T-helper 1 cell treated with Interleukin-12 subunit alpha and Interleukin-12 subunit beta and Interleukin-4 antibody, amounts not matched to agents 30 μg/mL and 1 μg/mL, for 36 hours (primary cell): ENCODE results near the gene MTURN.
A peak's percentile ranks its signal among the peaks of the same experiment; 100 is the strongest.
"Not testable (repeated sequence)": the region's sequence is repeated elsewhere in the genome, so short reads cannot be mapped to it uniquely, and the experiment has no call there.

Experiments used
- H3K27ac Mint-ChIP-seq: one replicate; pipeline ENCODE4 v1.8.0; 2021; ENCODE audit warnings: mild to moderate bottlenecking, mixed read lengths
- H3K27me3 Mint-ChIP-seq: one replicate; pipeline ENCODE4 v1.8.0; 2021; ENCODE audit warnings: low read depth, mixed read lengths
- H3K36me3 Mint-ChIP-seq: one replicate; pipeline ENCODE4 v1.8.0; 2021; ENCODE audit warnings: low read depth, mixed read lengths
- H3K4me1 Mint-ChIP-seq: one replicate; pipeline ENCODE4 v1.8.0; 2021; ENCODE audit warnings: low read depth, mixed read lengths
- H3K4me3 Mint-ChIP-seq: one replicate; pipeline ENCODE4 v1.8.0; 2021; ENCODE audit warnings: mild to moderate bottlenecking, moderate library complexity, mixed read lengths
- H3K9me3 Mint-ChIP-seq: one replicate; pipeline ENCODE4 v1.8.0; 2021; ENCODE audit warnings: mixed read lengths

The MTURN gene

DNA sequence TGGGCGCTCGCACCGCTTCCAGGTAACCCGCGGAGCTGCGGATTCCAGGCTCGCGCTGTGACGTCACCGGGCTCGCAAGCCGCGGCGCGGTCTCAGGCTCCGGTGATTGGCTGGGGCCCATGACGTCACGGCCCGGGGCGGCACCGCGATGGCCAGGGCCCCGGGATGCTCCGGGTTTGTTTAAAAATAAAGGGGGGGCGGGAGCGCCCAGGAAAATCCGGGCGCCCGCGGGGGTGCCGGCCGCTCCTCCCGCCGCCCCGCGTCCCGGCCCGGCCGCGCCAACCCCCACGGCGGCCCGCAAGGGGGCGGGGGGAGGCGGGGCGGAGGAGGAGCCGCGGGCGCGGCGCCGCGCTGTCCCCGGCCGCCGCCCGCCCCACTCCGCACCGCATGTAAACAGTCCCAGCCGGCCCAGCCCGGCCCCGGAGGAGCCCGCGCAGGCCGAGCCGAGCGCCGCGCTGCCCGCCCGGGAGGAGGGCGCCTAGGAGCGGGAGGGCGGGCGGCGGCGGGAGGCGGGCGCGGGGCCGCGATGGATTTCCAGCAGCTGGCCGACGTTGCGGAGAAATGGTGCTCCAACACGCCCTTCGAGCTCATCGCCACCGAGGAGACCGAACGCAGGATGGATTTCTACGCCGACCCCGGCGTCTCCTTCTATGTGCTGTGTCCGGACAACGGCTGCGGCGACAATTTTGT, at the start of gene MTURN:
MTURN (plus strand) TSS at position 376 of the 690 bp plus-strand sequence; CDS start at position 527, 151 bp downstream.
- Mint-ChIP-seq H3K9me3 (no peaks in the 10 kb centered on the region), H3K4me3 (peak within 1 kb of the TSS; percentile 81), H3K27me3 (peaks cover 37% of the 10 kb centered on the region), H3K27ac (peak within 1 kb of the TSS; percentile 76), H3K4me1 (peaks cover 6% of the 10 kb centered on the region), H3K36me3 (no peaks in the 10 kb centered on the region)

DNA sequence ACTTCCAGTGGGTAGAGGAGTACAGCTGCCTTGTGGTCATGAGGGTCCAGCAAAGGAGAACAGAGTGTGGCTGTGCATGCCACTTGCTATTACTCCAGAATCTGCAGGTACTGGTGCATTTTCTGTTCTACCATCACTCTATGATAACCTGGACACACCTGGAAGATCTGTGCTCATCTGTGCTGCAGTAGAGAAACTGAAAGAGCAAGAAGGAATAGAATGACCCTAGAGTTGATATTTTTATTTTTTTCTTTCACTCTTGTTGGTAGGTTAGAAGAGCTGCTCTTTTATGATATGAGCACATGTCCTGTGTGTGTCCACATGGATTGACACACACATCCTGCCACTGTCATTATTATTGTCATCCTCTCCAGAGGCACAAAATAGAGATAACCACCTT, 48.3 kb upstream of the MTURN start:
- no peaks in the 10 kb centered on the region for H3K9me3 Mint-ChIP-seq
- no peak overlapping the region for H3K27ac Mint-ChIP-seq
- H3K4me3 Mint-ChIP-seq, result no peak overlapping the region
- H3K27me3 Mint-ChIP-seq, result no peaks in the 10 kb centered on the region
- H3K4me1 Mint-ChIP-seq, result no peaks in the 10 kb centered on the region
- no peaks in the 10 kb centered on the region for H3K36me3 Mint-ChIP-seq

DNA sequence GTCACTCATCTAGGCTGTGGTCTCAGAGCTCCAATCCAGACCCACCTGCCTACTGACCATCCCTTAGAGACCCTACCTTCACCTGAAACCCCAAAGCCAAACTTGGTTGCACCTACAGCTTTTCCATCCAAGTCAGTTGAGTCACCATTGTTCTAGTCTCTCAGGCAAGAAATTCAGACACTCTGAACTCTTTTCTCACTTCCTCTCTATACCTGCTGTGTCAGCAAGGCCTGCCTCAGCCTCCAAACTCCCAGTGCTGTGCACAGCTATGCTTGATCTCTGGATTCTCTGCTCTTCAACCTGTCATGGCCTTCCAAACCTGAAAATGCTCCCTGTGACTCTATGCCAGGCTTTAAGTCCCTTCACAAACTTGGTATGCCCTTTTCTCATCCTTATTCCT, 47.4 kb upstream of the MTURN start:
- Mint-ChIP-seq H3K36me3 (no peaks in the 10 kb centered on the region), H3K27me3 (no peaks in the 10 kb centered on the region), H3K4me1 (no peaks in the 10 kb centered on the region), H3K4me3 (no peak overlapping the region), H3K27ac (no peak overlapping the region), H3K9me3 (no peaks in the 10 kb centered on the region)

DNA sequence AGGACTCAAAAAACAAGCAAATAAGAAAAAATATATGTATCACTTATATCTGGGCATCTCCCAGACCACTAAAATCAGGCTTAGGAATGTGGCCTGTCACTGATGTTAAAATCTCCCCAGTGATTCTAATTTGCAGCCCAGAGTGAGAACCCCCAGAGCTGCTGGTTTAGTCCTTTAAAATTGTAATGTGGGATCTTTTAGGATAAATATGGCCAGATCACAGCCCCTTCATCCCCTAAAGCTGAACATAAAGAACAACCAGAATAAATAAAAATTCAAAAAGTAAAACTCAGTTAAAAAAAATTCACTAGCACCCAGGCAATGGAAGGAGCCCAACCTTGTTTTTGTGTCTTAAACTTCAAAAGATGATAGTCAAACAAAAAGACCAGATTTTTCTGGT, 46.4 kb upstream of the MTURN start:
- no peak overlapping the region for H3K4me3 Mint-ChIP-seq
- no peaks in the 10 kb centered on the region for H3K36me3 Mint-ChIP-seq
- H3K4me1 Mint-ChIP-seq, result no peaks in the 10 kb centered on the region
- no peaks in the 10 kb centered on the region for H3K27me3 Mint-ChIP-seq
- no peaks in the 10 kb centered on the region for H3K9me3 Mint-ChIP-seq
- H3K27ac Mint-ChIP-seq, result no peak overlapping the region

DNA sequence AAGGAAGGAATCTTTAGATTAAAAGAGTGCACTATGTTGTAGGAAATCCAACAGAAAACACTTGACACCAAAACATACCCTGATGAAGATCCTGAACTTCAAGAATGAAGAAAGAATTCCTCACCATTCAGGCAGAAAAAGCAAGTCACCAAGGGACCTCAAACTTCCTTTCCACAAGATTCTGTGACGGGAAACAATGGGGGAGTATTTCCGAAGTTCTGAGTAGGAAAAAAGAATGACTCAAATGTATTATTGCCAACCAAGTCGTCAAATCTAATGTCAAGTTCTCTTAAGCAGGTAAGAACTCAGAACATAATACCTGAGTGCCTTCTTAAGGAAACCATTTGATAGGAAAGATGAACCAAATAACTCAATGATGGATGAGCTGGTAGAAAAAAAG, 44.7 kb upstream of the MTURN start:
- Mint-ChIP-seq H3K27me3 (no peaks in the 10 kb centered on the region), H3K27ac (no peak overlapping the region), H3K36me3 (no peaks in the 10 kb centered on the region), H3K9me3 (no peaks in the 10 kb centered on the region), H3K4me3 (no peak overlapping the region), H3K4me1 (no peaks in the 10 kb centered on the region)

DNA sequence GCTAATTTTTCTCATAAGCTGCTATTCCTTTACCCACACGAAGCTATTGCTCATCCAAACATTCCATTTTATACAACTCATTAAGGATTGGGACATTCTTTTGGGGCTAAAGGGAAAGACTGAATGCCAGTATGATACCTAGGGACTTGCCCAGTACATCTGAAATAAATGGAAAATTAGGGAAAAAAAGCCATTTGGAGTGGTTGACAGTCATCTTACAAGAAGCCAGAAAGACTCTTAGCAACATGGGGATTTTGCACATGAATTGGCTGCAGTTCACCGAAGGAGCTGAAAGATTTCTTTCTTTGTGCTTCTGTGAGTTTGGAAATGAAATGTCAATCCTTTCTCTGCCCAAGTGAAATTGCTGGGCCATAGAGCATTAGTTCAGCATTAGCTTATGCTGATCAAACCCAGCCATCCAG, 43.3 kb upstream of the MTURN start:
- H3K9me3 Mint-ChIP-seq, result no peaks in the 10 kb centered on the region
- no peak overlapping the region for H3K4me3 Mint-ChIP-seq
- H3K27ac Mint-ChIP-seq, result no peak overlapping the region
- no peaks in the 10 kb centered on the region for H3K36me3 Mint-ChIP-seq
- H3K4me1 Mint-ChIP-seq, result no peaks in the 10 kb centered on the region
- H3K27me3 Mint-ChIP-seq, result no peaks in the 10 kb centered on the region

DNA sequence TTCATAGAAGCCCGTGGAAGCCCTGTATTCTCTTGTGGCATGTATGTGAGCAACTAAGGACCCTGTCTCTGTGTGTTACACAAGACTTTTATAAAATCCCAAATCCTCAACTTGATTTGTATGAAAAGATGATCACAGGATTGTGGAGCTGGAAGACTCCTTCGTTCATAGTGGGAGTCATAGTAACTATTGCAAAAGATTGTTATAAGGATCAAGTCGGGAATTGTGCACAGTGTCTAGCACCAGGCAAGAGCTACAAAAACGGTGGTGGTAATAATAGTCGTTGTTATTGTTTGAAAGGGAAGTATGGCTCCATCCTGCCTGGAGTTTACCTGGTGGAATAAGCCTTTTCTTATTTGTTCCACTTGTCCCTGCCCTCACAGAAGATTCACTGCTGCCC, 42.8 kb upstream of the MTURN start:
- H3K4me3 Mint-ChIP-seq, result no peak overlapping the region
- H3K36me3 Mint-ChIP-seq, result no peaks in the 10 kb centered on the region
- no peaks in the 10 kb centered on the region for H3K9me3 Mint-ChIP-seq
- no peaks in the 10 kb centered on the region for H3K4me1 Mint-ChIP-seq
- H3K27ac Mint-ChIP-seq, result no peak overlapping the region
- no peaks in the 10 kb centered on the region for H3K27me3 Mint-ChIP-seq

DNA sequence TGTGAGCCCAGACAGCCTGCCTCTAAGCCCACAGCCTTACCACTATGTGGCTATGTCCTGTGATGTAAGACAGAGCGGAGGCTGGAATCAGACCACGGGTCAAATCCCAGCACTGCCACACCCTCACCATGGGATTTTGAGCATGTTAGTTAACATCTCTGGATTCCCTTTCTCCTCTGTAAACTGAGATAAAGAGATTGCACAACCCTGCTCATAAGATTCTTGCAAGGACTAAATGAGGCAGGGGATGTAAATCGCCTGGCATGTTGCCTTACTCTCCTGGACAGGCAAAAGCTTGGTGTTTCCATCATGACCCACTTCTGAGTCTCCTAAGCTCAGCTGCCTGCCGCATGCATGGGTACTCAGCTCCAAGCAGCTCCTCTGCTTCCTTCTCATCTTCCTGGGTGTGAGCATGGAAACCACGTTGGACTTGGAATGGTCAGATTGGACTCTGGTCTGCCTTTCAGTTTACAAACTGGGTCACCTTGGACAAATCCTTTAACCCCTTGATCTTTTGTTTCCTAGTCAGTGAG, 41.3 kb upstream of the MTURN start:
- no peaks in the 10 kb centered on the region for H3K36me3 Mint-ChIP-seq
- no peaks in the 10 kb centered on the region for H3K27me3 Mint-ChIP-seq
- H3K4me3 Mint-ChIP-seq, result no peak overlapping the region
- no peak overlapping the region for H3K27ac Mint-ChIP-seq
- no peaks in the 10 kb centered on the region for H3K9me3 Mint-ChIP-seq
- H3K4me1 Mint-ChIP-seq, result no peaks in the 10 kb centered on the region

DNA sequence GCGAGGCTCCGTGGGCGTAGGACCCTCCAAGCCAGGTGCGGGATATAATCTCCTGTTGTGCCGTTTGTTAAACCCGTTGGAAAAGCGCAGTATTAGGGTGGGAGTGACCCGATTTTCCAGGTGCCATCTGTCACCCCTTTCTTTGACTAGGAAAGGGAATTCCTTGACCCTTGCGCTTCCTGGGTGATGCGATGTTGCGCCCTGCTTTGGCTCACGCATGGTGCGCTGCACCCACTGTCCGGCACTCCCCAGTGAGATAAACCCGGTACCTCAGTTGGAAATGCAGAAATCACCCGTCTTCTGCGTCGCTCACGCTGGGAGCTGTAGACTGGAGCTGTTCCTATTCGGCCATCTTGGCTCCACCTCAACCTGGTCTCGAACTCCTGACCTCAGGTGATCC, 36.2 kb upstream of the MTURN start:
- H3K27me3 Mint-ChIP-seq, H3K9me3 Mint-ChIP-seq, H3K4me3 Mint-ChIP-seq, H3K4me1 Mint-ChIP-seq, H3K36me3 Mint-ChIP-seq, H3K27ac Mint-ChIP-seq: not testable (repeated sequence)

DNA sequence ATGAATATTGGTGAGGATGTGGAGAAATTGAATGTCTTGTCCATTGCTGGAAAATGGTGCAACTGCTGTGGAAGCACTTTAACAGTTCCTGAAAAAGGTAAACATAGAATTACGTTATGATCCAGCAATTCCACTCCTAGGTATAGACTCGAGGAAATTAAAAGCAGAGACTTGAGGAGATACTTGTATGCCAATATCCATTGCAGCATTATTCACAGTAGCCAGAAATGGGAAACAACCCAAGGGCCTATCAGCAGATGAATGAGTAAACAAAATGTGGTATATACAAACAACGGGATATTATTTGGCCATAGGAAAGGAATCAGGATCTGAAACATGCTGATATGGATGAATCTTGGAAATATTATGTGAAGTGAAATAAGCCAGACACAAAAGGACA, 32.5 kb upstream of the MTURN start:
- H3K27ac Mint-ChIP-seq, result no peak overlapping the region
- H3K4me1 Mint-ChIP-seq, result no peaks in the 10 kb centered on the region
- H3K4me3 Mint-ChIP-seq, result no peak overlapping the region
- no peaks in the 10 kb centered on the region for H3K36me3 Mint-ChIP-seq
- no peaks in the 10 kb centered on the region for H3K27me3 Mint-ChIP-seq
- H3K9me3 Mint-ChIP-seq, result no peaks in the 10 kb centered on the region

DNA sequence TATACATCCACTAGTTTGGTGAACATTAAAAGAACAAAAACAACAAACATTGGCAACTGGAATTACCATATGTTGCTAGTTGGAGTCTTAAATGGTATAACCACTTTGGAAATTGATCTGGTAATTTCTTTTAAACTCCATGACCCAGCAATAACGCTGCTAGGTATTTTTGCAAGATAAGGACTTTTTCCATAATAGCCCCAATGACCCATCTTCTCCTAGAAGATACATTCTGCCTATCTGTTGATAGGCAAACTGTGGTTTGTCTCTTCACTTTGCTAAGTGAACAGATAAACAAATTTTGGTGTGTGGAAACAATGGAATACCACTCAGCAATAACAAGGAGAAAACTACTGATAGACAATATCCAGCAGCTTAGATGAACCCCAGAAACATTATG, 30.6 kb upstream of the MTURN start:
- Mint-ChIP-seq H3K4me1 (no peaks in the 10 kb centered on the region), H3K36me3 (no peaks in the 10 kb centered on the region), H3K4me3 (no peak overlapping the region), H3K9me3 (no peaks in the 10 kb centered on the region), H3K27ac (no peak overlapping the region), H3K27me3 (no peaks in the 10 kb centered on the region)

DNA sequence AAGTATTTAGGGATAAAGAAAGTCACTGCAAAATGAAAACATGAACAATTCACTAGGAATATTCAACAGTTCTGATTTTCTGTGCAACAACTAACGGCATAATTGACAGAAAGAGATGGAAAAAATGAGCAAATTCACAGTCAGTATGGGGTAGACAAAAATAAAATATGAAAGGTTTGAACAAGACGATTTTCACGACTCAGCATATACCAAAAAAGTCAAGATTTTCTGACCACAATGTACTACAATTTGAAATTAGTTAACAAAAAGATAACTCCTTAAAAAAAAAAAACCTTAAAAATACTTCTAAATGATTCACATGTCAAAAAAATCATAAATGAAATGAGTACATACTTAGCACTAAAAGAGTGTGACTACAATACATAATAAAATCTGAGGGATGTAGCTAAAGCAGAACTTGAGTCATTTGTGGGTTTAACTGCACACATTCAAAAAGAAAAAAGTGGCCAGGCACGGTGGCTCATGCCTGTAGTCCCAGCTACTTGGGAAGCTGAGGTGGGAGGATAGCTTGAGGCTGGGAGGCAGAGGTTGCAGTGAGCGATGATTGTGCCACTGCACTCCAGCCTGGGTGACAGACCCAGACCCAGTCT, 22.6 kb upstream of the MTURN start:
- Mint-ChIP-seq H3K4me3 (no peak overlapping the region), H3K27ac (no peak overlapping the region), H3K9me3 (peaks cover 21% of the 10 kb centered on the region), H3K4me1 (peaks cover 2% of the 10 kb centered on the region), H3K36me3 (no peaks in the 10 kb centered on the region), H3K27me3 (no peaks in the 10 kb centered on the region)

DNA sequence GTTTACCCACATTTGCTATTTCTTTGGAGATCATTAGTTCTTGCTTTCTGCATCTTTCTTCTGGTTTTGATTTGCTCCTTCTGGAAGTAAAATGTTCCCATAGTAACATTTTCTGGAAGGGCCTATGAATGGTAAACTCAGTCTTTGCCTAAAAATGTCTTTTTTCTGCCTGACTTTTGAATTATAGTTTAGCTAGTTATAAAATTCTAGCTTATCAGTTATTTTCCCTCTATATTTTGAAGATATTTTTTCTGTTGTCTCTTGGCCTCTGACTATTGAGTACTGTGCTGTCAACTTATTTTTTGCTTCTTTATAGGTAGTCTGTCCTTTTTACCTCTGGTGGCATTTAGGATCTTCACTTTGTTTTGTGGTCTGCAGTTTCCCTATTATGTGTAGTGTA, 21.6 kb upstream of the MTURN start:
- Mint-ChIP-seq H3K27ac (no peak overlapping the region), H3K4me3 (no peak overlapping the region), H3K4me1 (peaks cover 2% of the 10 kb centered on the region), H3K27me3 (no peaks in the 10 kb centered on the region), H3K9me3 (peaks cover 21% of the 10 kb centered on the region), H3K36me3 (no peaks in the 10 kb centered on the region)

DNA sequence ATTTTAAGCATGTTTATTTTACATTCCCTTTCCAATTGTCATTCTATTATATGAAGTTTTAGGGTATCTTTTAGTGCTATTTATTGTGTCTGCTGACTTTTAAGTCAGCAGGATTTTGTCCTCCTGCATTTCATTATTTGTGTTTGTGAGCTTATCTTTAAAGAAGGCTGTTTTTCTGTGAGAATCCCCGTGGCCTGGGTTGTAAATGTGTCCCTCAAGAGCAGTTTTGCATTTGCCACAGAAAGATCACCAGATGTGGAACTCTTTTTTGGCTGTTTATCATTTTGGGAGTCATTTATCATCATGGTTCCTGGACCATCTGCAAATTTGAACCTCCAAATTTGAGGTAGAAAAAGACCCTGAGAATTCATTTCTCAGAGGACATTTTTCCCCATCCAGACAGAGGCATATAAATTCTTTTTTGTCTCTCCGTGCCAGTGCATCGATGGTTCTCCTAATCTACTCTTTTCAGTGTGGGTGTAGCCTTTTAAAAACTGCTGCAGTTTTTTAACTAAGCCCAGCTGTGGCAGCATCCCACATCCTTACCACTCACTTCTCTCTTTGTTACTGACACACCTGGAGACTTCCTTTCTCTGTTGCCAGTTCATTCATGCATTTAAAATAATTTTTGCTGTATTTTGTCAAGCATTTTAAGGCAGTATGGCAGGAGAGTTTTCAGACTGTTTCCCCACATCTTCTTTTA, 20.1 kb upstream of the MTURN start:
- Mint-ChIP-seq H3K36me3 (no peaks in the 10 kb centered on the region), H3K4me3 (no peak overlapping the region), H3K4me1 (peaks cover 2% of the 10 kb centered on the region), H3K27ac (no peak overlapping the region), H3K9me3 (peaks cover 21% of the 10 kb centered on the region), H3K27me3 (no peaks in the 10 kb centered on the region)

DNA sequence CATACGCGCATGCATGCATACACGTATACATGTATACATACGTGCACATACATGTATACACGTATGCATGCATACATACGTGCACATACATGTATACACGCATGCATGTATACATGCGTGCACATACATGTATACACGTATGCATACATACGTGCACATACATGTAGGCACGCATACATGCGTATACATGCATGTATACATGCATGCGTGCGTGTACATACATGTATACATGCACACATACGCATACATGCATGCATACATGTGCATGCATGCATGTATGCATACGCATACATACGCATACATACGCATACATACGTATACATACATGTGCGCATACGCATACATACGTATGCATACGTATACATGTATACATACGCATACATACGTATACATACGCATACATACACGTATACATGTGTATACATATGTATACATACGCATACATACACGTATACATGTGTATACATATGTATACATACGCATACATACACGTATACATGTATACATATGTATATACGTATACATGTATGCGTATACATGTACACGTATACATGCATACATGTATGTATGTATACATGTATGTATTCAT, 19.0 kb upstream of the MTURN start:
- no peak overlapping the region for H3K27ac Mint-ChIP-seq
- H3K4me1 Mint-ChIP-seq, result peaks cover 2% of the 10 kb centered on the region
- no peaks in the 10 kb centered on the region for H3K36me3 Mint-ChIP-seq
- peaks cover 21% of the 10 kb centered on the region for H3K9me3 Mint-ChIP-seq
- no peak overlapping the region for H3K4me3 Mint-ChIP-seq
- H3K27me3 Mint-ChIP-seq, result no peaks in the 10 kb centered on the region
